ENCODE measurements around the gene CGB1. TPM values are rescaled to one million over a fixed set of nuclear protein-coding genes. Genes with fewer than 3 reads are reported as not detected.
"Not testable (repeated sequence)": the region's sequence is repeated elsewhere in the genome, so short reads cannot be mapped to it uniquely, and the experiment has no call there.

Gene CGB1
- polyA plus RNA-seq, 1 of the 3 experiments (the other 2 are of a cell fraction) = not detected

DNA sequence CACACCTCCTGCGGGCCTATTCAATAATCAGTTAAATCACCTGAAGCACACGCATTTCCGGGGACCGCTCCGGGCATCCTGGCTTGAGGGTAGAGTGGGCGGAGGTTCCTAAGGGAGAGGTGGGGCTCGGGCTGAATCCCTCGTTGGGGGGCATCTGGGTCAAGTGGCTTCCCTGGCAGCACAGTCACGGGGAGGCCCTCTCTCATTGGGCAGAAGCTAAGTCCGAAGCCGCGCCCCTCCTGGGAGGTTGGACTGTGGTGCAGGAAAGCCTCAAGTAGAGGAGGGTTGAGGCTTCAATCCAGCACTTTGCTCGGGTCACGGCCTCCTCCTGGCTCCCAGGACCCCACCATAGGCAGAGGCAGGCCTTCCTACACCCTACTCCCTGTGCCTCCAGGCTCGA is 6.9 kb upstream of the CGB1 start, which contains the start of gene CGB5:
TSS of gene CGB5 (plus strand) at position 301 of the 400 bp plus-strand sequence. CDS start 362 bp downstream, outside the sequence.
- H3K4me2 ChIP-seq; CTCF ChIA-PET; H3K27ac ChIP-seq (ENCODE audit: low read depth in 2 of 2, low read length in 1 of 2); H3K27me3 ChIP-seq (ENCODE audit: insufficient read depth); POLR2A ChIA-PET; H3F3A ChIP-seq (replicated peaks; ENCODE audit: insufficient read depth); H3K9me3 ChIP-seq; H4K20me1 ChIP-seq (ENCODE audit: insufficient read depth); H3K4me1 ChIP-seq (ENCODE audit: control insufficient read depth in 1 of 2, insufficient read depth in 2 of 2, low read depth in 1 of 2, low read length in 1 of 2); H3K36me3 ChIP-seq (replicated peaks in 1 of 2; ENCODE audit: control insufficient read depth in 1 of 2, insufficient read depth in 2 of 2, low read length in 1 of 2); H3K9ac ChIP-seq; H3K9me2 ChIP-seq; H3K79me2 ChIP-seq (ENCODE audit: insufficient read depth); DNase-seq; H2AFZ ChIP-seq (ENCODE audit: low read depth); H3K4me3 ChIP-seq (ENCODE audit: low read depth in 2 of 2, low read length in 1 of 2): not testable (repeated sequence)
- WGBS (ENCODE audit: low lambda C conversion rate) = 57% methylated on average over 13 of the region's 15 CpGs

DNA sequence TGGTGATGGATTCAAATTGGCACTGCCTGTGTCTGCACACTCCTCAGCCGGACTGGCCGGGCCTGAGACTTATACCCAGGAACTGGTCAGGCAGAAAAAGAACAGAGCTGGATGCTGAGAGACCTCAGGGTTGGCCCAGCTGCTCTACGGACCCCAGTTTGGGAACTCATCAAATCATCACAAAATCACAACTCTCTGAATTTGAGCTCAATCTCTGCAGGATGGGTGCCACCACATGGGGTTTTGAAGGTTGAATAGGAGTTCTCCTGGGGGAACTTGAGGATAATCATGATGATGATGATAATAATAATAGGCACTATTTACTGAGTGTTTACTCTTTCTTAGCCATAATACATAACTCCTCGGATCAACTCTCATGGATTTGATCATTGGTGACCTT is 6.0 kb upstream of the CGB1 start:
- WGBS (ENCODE audit: low lambda C conversion rate) = 64% methylated on average over 1 of the region's 4 CpGs
- POLR2A ChIA-PET; H3F3A ChIP-seq (replicated peaks; ENCODE audit: insufficient read depth); H3K27me3 ChIP-seq (ENCODE audit: insufficient read depth); H3K9me2 ChIP-seq; DNase-seq; H3K4me3 ChIP-seq (ENCODE audit: low read depth in 2 of 2, low read length in 1 of 2); H2AFZ ChIP-seq (ENCODE audit: low read depth); H4K20me1 ChIP-seq (ENCODE audit: insufficient read depth); H3K9ac ChIP-seq; H3K9me3 ChIP-seq; H3K36me3 ChIP-seq (replicated peaks in 1 of 2; ENCODE audit: control insufficient read depth in 1 of 2, insufficient read depth in 2 of 2, low read length in 1 of 2); H3K4me2 ChIP-seq; H3K27ac ChIP-seq (ENCODE audit: low read depth in 2 of 2, low read length in 1 of 2); H3K79me2 ChIP-seq (ENCODE audit: insufficient read depth); H3K4me1 ChIP-seq (ENCODE audit: control insufficient read depth in 1 of 2, insufficient read depth in 2 of 2, low read depth in 1 of 2, low read length in 1 of 2): not testable (repeated sequence)
- CTCF ChIA-PET = interaction anchor here (0.7 to 1.1 kb wide), 2 partner anchors 156 to 1465 kb away, joined by 3 read pairs; no protein-coding TSS in a partner anchor

DNA sequence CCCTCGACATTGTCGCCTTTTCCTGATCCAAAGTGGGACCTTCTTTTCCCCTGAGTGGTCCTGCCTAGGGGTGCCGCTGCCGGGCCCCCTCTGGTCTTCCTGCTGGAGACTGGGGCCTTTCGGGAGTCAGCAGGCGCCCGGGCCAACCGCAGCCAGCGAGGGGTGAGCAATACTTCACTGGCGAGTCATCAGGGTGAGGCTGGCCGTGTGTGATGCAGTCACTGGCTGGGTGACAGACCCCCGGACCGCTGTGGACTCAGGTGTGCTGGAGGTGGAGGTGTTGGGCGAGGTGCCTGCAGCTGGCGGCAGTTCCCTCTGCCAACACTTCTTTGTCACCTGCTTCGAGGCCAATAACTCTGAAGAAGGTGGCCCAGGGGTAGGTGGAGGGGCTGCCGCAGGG is 5.5 kb upstream of the CGB1 start:
- Histone ChIP-seq H3K9ac (no peak overlapping the region), H3K9me3 (no peaks in the 10 kb centered on the region), H3F3A (replicated peaks; ENCODE audit: insufficient read depth) (no peaks in the 10 kb centered on the region), H3K36me3 (replicated peaks in 1 of 2; ENCODE audit: control insufficient read depth in 1 of 2, insufficient read depth in 2 of 2, low read length in 1 of 2) (no peaks in the 10 kb centered on the region), H3K4me2 (no peak overlapping the region), H3K27me3 (ENCODE audit: insufficient read depth) (no peaks in the 10 kb centered on the region), H3K4me1 (ENCODE audit: control insufficient read depth in 1 of 2, insufficient read depth in 2 of 2, low read depth in 1 of 2, low read length in 1 of 2) (no peaks in the 10 kb centered on the region), H3K4me3 (ENCODE audit: low read depth in 2 of 2, low read length in 1 of 2) (no peak overlapping the region), H3K79me2 (ENCODE audit: insufficient read depth) (no peaks in the 10 kb centered on the region), H2AFZ (ENCODE audit: low read depth) (no peak overlapping the region; the same call in 1 of the 2 replicates), H3K9me2 (no peaks in the 10 kb centered on the region), H4K20me1 (ENCODE audit: insufficient read depth) (no peaks in the 10 kb centered on the region), H3K27ac (ENCODE audit: low read depth in 2 of 2, low read length in 1 of 2) (no peak overlapping the region; a peak in 1 of 4 replicates)
- DNase-seq = no peak
- ChIA-PET POLR2A (no interaction called here), CTCF (interaction anchor here (1.1 kb wide), 1 partner anchor 156 kb away, joined by 3 read pairs; no protein-coding TSS in a partner anchor)
- 44% methylated on average over 14 of the region's 17 CpGs for WGBS (ENCODE audit: low lambda C conversion rate)
- TF ChIP-seq USF1 (IDR thresholded peaks at IDR 0.05; ENCODE audit: borderline replicate concordance, low read depth) (no peak), MEF2A (IDR thresholded peaks at IDR 0.05; ENCODE audit: borderline replicate concordance, low read depth) (no peak), MXI1 (IDR thresholded peaks at IDR 0.05; ENCODE audit: low read depth, low read length) (no peak), EZH2phosphoT487 (IDR thresholded peaks at IDR 0.05; ENCODE audit: borderline replicate concordance, low read depth) (no peak), RCOR1 (IDR thresholded peaks at IDR 0.05; ENCODE audit: low read length) (no peak), ZBTB33 (IDR thresholded peaks at IDR 0.05; ENCODE audit: borderline replicate concordance, low read depth) (no peak), POLR2AphosphoS5 (IDR thresholded peaks at IDR 0.05; ENCODE audit: low read depth, low read length) (no peak), RAD21 (IDR thresholded peaks at IDR 0.05; ENCODE audit: low read length) (no peak), SIN3A (IDR thresholded peaks at IDR 0.05; ENCODE audit: borderline replicate concordance, low read depth, low read length) (no peak), TCF12 (IDR thresholded peaks at IDR 0.05) (no peak), RFX5 (IDR thresholded peaks at IDR 0.05; ENCODE audit: low read length) (no peak)
- TF ChIP-seq, protein P1, sequence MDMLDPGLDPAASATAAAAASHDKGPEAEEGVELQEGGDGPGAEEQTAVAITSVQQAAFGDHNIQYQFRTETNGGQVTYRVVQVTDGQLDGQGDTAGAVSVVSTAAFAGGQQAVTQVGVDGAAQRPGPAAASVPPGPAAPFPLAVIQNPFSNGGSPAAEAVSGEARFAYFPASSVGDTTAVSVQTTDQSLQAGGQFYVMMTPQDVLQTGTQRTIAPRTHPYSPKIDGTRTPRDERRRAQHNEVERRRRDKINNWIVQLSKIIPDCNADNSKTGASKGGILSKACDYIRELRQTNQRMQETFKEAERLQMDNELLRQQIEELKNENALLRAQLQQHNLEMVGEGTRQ (IDR thresholded peaks at IDR 0.05; ENCODE audit: borderline replicate concordance, low read depth, low read length) = no peak
- TF ChIP-seq, protein P2, sequence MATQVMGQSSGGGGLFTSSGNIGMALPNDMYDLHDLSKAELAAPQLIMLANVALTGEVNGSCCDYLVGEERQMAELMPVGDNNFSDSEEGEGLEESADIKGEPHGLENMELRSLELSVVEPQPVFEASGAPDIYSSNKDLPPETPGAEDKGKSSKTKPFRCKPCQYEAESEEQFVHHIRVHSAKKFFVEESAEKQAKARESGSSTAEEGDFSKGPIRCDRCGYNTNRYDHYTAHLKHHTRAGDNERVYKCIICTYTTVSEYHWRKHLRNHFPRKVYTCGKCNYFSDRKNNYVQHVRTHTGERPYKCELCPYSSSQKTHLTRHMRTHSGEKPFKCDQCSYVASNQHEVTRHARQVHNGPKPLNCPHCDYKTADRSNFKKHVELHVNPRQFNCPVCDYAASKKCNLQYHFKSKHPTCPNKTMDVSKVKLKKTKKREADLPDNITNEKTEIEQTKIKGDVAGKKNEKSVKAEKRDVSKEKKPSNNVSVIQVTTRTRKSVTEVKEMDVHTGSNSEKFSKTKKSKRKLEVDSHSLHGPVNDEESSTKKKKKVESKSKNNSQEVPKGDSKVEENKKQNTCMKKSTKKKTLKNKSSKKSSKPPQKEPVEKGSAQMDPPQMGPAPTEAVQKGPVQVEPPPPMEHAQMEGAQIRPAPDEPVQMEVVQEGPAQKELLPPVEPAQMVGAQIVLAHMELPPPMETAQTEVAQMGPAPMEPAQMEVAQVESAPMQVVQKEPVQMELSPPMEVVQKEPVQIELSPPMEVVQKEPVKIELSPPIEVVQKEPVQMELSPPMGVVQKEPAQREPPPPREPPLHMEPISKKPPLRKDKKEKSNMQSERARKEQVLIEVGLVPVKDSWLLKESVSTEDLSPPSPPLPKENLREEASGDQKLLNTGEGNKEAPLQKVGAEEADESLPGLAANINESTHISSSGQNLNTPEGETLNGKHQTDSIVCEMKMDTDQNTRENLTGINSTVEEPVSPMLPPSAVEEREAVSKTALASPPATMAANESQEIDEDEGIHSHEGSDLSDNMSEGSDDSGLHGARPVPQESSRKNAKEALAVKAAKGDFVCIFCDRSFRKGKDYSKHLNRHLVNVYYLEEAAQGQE (IDR thresholded peaks at IDR 0.05; ENCODE audit: low read depth, low read length) = no peak

Data from SK-N-SH (cell line).